SIG-M5 (cell line): Measurements from ENCODE around the gene NPIPB4.
"Not testable (repeated sequence)": the region's sequence is repeated elsewhere in the genome, so short reads cannot be mapped to it uniquely, and the experiment has no call there.

Source experiments
- DNase-seq: peaks from one replicate; lab custom pipeline; 2025; lab: John Stamatoyannopoulos, UW

NPIPB4 gene

DNA sequence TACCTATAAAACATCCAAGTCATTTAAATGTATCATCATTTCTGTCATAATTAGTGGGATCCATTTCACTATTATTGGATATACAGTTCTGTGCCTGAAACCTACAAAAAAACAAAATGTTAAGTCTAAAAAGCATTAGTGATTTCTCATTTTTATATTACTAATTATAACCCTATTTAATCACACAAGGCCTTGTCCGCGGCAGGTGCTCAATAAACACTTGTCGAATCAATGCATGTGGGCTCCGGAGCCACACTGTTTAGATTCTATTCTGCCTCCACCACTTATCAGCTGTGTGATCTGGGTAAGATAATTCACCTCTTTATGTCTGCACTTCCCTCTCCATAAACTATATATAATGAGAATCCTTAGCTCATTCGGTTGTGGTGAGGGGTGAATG, at the start of gene NPIPB4:
NPIPB4 (minus strand) TSS at position 101 of the 400 bp plus-strand sequence. CDS start 378 bp downstream, outside the sequence.
- DNase-seq, result not testable (repeated sequence)

DNA sequence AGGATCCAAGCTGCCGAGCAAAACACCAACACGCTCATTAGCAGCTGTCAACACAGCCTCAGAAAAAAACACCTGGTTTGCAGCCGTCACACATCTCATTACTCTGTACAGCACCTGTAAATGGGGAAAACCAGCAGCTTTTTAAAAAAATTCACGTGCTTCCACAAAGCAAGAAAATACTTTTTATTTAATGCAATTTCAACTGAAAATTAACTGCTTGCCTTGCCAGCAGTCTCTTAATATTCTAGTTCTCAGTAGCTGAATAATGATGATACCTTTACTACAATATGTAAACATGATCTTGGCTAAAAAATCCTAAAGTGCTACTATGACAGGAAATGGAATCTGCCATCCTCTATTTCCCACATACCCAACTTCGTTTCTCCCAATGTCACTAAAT, 41.4 kb upstream of the NPIPB4 start:
- DNase-seq, result not testable (repeated sequence)

DNA sequence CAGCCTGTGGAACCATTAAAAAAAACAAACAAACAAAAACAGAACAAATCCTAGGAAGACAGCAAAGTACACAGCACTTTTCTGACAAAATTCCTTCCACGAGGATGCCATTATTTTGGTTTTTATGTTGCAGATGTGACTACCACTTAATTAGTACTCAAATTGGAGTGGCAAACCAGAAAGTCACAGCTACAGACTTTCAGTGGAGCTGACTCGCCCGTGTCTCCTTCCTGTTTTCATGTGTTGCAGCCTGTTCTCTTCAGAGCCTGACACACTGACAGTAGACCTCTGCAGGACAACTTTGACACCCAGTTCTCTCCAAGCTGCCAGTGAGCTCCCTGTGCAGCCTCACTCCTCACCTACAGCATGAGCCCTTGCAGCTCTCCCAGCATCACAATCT, 24.4 kb upstream of the NPIPB4 start:
- not testable (repeated sequence) for DNase-seq

DNA sequence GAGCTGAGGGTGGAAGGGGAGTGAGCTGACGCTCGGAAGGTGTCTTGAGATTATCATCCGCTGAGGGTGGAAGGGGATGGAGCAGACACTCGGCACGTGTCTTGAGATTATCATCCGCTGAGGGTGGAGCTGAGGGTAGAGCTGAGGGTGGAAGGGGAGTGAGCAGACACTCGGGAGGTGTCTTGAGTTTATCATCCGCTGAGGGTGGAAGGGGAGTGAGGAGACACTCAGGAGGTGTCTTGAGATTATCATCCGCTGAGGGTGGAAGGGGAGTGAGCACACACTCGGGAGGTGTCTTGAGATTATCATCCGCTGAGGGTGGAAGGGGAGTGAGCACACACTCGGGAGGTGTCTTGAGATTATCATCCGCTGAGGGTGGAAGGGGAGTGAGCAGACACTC, 20.4 kb downstream of the NPIPB4 start:
- DNase-seq, result not testable (repeated sequence)

DNA sequence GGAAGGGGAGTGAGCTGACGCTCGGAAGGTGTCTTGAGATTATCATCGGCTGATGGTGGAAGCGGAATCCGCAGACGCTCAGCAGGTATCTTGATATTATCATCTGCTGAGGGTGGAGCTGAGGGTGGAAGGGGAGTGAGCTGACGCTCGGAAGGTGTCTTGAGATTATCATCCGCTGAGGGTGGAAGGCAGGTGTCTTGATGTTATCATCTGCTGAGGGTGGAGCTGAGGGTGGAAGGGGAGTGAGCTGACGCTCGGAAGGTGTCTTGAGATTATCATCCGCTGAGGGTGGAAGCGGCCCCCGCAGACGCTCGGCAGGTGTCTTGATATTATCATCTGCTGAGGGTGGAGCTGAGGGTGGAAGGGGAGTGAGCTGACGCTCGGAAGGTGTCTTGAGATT, 21.2 kb downstream of the NPIPB4 start:
- DNase-seq, result not testable (repeated sequence)

DNA sequence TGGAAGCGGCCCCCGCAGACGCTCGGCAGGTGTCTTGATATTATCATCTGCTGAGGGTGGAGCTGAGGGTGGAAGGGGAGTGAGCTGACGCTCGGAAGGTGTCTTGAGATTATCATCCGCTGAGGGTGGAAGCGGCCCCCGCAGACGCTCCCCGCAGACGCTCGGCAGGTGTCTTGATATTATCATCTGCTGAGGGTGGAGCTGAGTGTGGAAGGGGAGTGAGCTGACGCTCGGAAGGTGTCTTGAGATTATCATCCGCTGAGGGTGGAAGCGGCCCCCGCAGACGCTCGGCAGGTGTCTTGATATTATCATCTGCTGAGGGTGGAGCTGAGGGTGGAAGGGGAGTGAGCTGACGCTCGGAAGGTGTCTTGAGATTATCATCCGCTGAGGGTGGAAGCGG, 21.8 kb downstream of the NPIPB4 start:
- not testable (repeated sequence) for DNase-seq

DNA sequence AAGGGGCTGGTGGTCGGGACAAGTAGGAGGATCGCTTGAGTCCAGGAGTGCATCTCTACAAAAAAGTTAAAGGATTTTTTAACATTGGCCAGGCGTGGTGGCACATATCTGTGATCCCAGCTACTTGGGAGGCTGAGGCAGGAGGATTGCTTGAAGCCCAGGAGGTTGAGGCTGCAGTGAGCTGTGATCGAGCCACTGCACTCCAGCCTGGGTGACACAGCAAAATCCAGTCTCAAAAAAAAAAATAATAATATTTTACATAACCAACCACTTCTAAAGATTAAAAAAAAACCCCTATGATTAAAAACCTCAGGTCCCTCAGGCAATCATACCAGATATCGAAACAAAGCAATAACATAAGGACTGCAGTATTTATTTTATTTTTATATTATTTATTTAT, 23.3 kb downstream of the NPIPB4 start:
- DNase-seq, result not testable (repeated sequence)

DNA sequence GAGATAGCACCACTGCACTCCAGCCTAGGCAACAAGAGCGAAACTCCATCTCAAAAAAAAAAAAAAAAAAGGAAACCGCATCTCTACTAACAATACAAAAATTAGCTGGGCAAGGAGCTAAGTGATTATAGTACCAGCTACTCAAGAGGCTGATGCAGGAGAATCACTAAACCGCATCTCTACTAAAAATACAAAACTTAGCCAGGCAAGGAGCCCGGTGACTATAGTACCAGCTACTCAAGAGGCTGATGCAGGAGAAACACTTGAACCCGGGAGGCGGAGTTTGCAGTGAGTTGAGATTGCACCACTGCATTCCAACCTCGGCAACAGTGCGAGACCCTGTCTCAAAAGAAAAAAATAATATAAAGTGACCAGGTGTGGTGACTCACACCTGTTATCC, 27.6 kb downstream of the NPIPB4 start:
- DNase-seq, result not testable (repeated sequence)

DNA sequence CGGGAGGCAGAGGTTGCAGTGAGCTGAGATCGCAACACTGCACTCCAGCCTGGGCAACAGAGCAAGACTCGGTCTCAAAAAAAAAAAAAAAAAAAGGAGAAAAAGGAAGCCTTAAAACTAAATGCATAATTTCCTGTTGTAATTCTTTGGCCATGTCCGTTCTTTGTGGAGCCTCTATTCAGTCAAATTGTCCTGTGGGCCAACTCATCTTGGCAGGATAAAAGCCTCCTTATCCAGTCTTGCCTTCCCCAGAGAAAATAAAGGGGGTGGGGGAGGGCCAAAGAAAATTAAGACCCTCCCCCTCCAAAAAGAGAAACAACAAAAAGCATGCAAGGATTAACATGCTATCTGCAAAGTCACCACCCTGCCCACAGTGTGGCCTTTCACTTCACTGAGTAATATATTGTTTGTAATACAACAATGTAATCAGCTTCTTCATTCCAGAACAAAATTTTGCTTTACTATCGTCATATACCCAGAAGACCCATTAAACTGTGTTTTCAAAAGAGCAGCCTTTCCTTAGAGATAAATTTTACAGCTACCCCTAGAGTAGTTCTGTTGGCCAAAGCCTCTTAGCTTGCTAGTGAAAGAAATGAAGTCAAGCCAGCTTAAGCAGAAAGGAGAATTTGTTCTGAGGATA, 31.4 kb downstream of the NPIPB4 start:
- DNase-seq, result not testable (repeated sequence)

DNA sequence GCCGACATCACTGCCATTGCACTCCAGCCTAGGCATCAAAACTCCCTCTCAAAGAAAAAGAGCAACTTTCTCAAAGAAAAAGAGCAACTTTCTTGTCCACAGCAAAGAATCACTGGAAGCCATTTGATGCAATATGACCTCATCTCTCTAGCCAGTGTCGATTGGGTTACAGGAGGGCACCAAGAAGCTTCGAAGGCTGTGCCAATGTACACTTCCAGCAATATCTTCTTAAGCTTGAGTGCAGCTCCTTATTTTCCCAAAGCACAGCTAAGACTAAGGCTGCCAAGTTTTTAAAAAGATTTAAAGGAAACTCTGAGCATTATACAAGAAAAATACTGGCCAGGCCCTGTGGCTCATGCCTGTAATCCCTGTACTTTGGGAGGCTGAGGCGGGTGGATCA, 32.0 kb downstream of the NPIPB4 start:
- DNase-seq, result not testable (repeated sequence)

DNA sequence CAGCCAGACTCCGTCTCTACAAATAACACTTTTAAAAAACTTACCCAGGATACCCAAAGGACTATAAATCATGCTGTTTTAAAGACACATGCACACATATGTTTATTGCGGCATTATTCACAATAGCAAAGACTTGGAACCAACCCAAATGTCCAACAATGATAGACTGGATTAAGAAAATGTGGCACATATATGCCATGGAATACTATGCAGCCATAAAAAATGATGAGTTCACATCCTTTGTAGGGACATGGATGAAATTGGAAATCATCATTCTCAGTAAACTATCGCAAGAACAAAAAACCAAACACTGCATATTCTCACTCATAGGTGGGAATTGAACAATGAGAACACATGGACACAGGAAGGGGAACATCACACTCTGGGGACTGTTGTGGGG, 34.3 kb downstream of the NPIPB4 start:
- DNase-seq, result not testable (repeated sequence)

DNA sequence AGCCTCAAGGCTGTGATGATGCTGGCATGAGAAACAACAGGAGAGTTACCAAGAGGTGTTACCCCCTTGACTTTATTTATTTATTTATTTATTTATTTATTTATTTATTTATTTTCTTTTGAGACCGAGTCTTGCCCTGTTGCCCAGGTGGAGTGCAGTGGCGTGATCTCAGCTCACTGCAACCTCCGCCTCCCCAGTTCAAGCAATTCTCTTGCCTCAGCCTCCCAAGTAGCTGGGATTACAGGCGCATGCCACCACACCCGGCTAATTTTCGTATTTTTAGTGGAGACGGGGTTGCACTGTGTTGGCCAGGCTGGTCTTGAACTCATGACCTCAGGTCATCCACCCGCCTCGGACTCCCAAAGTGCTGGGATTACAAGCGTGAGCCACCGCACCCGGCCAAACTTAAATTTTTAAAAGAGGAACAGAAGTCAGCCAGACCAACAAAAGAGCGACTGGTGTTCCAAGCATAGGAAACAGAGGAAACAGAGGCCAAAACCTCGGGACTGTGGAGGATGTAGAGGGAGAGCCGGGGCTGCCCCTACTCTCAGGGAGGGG, 36.6 kb downstream of the NPIPB4 start:
- not testable (repeated sequence) for DNase-seq

DNA sequence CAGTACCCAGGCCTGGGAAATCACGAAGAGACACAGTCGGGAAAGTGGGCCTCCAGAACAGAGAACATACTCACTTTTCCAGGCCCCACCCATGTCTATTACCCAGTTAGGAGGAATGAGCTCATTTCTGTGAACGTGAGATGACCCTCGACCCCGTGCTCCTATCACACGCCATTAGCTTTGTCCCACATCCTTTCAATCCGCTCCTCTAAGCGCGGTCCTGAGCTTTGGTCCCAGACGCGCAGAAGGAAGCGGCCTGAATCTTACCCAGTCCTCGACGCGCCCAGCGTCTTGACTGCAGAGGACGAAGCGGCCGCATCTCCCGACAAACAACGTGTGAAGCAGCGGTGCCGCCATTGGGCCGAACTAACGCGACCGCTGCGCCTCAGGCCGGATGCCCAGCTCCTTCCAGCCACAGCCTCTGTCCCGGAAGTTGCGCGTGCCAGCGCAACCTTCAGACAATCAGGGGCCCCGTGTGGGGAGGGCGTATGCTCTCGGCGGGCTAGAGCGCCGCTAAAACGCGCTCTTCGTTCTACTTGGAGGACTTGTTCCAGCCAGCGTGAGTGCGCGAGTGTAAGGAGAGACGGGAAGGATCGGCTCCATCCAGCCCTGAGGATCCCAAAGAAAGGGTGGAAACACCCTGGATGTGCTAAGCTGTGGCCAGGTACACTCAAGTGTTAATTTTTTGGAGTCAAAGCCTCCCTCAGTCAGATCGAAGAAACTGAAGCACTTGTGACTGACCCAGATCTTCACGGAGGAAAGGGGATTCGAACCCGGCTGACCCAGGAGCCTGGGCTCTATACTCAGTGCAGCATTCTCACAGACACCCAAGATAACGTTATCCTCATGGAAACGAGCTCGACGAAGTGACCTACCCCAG, 37.3 kb downstream of the NPIPB4 start:
- DNase-seq, result not testable (repeated sequence)

DNA sequence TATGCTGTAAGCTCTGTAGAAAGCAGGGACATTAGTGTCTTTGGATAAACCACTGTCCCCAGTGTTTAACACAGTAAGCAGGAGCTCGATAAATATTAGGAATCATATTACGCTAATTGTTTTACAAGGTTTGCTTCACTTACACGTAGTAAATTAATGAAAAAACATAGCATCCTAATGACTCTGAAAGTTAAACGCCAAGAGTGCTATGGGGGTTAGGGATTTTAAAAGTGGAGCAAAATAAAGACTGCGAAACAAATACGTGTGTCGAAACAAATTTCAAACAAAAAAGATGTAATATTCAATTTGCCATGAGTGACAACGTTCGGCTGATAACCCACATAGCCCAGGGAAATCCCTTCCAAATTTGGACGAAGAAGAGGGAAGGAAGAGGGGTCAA, 37.9 kb downstream of the NPIPB4 start:
- not testable (repeated sequence) for DNase-seq

DNA sequence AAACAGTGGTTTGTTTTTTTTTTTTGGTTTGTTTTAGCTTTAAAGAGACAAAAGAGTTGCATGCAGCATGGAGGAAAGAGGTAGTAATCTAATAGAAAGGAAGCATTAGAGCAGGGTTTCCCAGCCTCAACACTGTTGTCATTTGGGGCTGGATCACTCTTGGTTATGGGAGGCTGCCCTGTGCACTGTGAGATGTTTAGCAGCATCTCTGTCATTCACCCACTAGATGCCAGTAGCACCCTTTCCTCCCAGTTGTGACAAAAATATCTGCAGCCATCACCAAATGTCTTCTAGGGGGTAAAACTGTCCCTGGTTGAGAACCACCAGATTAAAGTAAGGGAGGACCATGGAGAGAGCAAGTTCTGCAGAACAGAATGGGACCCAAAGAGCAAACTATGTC, 40.5 kb downstream of the NPIPB4 start:
- DNase-seq, result not testable (repeated sequence)

DNA sequence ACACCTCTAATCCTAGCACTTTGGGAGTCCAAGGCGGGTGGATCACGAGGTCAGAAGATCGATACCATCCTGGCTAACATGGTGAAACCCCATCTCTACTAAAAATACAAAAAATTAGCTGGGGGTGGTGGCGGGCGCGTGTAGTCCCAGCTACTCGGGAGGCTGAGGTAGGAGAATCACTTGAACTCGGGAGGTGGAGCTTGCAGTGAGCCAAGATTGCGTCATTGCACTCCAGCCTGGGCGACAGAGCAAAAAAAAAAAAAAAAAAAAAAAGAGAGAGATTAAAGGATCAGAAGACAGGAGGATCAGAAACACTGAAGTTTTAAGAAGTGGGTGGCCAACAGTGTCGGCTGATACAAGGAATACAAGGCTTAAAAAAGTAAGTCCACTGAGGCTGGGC, 41.9 kb downstream of the NPIPB4 start:
- not testable (repeated sequence) for DNase-seq

DNA sequence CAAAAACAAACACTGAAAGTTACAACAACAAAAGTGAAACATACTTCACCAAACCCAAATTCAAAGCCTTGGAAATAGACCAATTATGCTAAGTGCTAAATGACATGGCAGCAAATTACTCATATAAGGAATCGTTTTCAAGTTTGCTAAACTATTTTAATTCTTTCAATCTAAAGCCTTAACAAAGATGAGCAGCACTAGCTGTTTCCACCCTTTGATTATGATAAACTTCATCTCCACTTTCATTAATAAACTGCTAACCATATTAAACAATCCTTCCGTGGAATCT, 55.2 kb downstream of the NPIPB4 start:
- not testable (repeated sequence) for DNase-seq

DNA sequence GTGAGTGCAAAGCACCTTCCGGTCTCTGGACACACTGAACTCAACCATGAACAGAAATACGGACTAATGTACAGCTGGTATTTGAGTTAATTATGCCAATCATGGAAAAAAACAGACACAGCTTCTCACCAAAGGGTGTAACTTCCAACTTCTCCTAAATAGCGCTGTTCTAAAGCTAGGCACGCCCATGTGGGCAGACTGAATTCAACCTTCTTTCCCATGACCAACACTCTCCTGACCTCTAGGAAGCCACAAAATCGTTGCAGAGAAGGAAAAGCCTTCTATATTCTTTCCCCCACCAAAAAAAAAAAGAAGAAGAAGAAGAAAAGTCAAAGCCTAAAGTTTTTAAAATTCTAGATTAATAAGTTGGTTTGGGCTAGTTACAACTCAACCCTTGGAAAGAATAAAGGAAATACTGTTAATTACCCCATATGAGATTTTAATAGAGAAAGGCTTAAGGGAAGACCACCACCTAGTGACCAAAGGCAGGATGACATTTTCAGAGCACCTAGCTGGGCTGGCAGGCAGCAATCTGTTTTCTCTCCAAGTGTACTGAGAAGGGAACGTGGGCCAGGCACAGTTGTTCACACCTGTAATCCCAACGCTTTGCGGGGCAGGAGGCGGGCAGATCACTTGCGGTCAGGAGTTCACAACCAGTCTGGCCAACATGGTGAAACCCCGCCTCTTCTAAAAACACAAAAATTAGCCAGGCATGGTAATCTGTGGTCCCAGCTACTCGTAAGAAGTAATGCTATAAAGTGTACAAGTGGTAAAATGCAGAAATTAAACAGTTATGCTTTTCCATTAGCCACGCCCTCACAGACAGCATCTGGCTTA, 55.8 kb downstream of the NPIPB4 start:
- DNase-seq, result not testable (repeated sequence)

DNA sequence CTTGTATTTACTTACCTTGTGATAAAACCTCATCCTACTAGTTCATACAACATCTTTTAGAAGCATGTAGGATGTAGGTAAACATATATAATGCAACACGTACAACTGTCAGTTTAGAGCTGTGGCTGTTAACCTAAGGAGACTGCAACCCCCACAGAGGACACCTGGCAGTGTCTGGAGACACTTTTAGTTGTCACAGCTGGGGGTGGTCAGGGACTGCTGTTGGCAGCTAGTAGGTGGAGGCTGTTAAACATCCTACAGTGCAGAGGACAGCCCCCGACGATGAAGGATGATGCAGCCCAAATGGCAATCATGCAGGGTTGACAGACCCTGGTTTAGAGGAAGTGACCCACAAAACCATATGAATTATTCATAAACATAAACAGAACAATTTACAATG, 59.0 kb downstream of the NPIPB4 start:
- DNase-seq, result not testable (repeated sequence)

DNA sequence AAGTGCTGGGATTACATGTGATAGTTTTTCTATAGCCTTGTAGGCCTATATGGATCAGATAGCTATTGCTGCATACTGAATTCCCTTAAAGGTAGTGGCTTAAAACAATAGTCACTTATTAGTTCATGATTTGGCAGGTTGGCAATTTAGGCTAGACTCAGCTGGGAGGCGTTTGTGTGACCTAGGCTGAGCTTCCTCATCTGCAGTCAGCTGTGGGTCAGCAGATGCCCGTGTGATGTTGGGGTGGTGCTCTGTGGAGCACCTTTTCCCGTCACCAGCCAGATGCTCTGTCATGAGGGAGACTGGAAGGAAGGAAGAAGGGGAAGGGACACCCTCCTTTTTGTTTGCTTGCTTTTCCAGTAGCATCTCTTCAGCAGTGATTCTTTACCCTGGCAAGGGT, 64.2 kb downstream of the NPIPB4 start:
- not testable (repeated sequence) for DNase-seq

DNA sequence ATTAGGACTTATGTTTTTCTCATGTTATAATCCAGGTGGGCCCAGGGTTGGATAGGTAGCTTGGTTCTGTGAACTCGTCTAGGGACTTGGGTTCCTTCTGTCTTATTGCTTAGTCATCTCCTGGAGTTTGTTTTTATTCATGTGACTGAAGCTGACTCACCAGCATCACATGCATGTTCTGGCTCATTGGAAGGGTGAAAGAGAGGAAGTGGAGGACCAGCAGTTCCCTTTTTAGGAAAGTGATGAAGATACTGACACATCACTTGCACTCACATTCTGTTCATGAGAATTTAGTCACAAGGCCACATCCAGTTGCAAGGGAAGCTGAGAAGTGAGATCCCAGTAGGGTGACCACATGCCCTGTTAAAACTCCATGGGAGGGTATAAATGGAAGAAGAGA, 67.0 kb downstream of the NPIPB4 start:
- DNase-seq, result not testable (repeated sequence)
